Subcutaneous abdominal adipose tissue (tissue), 5 donors: Measurements from ENCODE around the gene GRAMD4.
A peak's percentile ranks its signal among the peaks of the same experiment; 100 is the strongest.
"Not testable (repeated sequence)": the region's sequence is repeated elsewhere in the genome, so short reads cannot be mapped to it uniquely, and the experiment has no call there.

Source experiments
- H3K27ac ChIP-seq: one replicate; pipeline ENCODE4 v1.7.0; 2013; ENCODE audit warnings: low read depth, mild to moderate bottlenecking, inconsistent platforms, low read length, moderate library complexity
- H3K27me3 ChIP-seq, 5 donors: one replicate each; pipeline ENCODE4 v1.7.0; 2013; ENCODE audit warnings: low read length in 5 of 5, inconsistent platforms in 1 of 5; ENCODE audit not compliant: control insufficient read depth in 5 of 5, insufficient read depth in 4 of 5
- H3K36me3 ChIP-seq, 5 donors: one replicate each; pipeline ENCODE4 v1.7.0; 2013; ENCODE audit warnings: low read length in 5 of 5; ENCODE audit not compliant: control insufficient read depth in 5 of 5, insufficient read depth in 5 of 5
- H3K4me1 ChIP-seq, 5 donors: one replicate each; pipeline ENCODE4 v1.7.0; 2013; ENCODE audit warnings: low read length in 5 of 5, mild to moderate bottlenecking in 3 of 5, moderate library complexity in 1 of 5; ENCODE audit not compliant: control insufficient read depth in 5 of 5, insufficient read depth in 5 of 5
- H3K4me3 ChIP-seq, 5 donors: one replicate each; pipeline ENCODE4 v1.7.0; 2013; ENCODE audit warnings: low read length in 5 of 5, low read depth in 1 of 5
- H3K9ac ChIP-seq, 5 donors: one replicate each; pipeline ENCODE4 v1.7.0; 2013; ENCODE audit warnings: low read length in 5 of 5, mild to moderate bottlenecking in 4 of 5, moderate library complexity in 3 of 5
- H3K9me3 ChIP-seq, 5 donors: one replicate each; pipeline ENCODE4 v1.7.0; 2013; ENCODE audit warnings: low read length in 5 of 5; ENCODE audit not compliant: control insufficient read depth in 5 of 5
- donor health status: healthy.
- donor health status: healthy.
- donor health status: healthy.
- donor health status: healthy.
- donor health status: healthy.

The GRAMD4 gene

DNA sequence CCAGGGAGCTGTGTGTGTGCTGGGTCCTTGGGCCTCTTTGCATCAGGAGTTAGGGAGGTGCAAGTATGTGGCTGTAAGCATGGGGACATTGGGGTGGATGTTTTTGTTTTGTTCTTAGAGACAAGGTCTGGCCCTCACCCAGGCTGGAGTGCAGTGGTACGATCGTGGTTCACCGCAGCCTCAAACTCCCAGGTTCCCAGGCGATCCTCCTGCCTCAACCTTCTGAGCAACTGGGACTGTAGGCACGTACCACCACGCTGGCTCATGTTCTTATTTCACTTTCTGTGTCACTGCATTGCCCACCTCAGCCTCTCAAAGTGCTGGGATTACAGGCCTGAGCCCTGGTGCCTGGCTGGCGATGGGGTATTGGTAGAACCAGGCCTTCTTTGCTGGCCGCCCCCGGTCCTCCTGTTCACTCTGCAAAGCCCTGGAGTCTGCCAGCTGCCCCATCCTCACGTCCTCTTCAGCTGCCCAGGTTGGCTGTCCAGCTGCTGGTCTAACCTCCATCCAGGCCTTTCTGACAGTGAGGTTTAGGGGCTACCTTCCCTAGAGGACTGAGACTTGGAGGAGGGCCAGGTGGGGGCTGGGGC lies 851 bp upstream of the GRAMD4 start:
- H3K9ac ChIP-seq = peak overlapping the region in 1 of 5 donors; percentile 48
- H3K27me3 ChIP-seq = no peaks in the 10 kb centered on the region
- no peak overlapping the region for H3K4me3 ChIP-seq
- H3K9me3 ChIP-seq = no peaks in the 10 kb centered on the region
- peaks cover 15 to 63% (median 58%) of the 10 kb centered on the region in 5 donors for H3K4me1 ChIP-seq
- no peaks in the 10 kb centered on the region for H3K36me3 ChIP-seq
- peak overlapping the region; percentile 76 for H3K27ac ChIP-seq

DNA sequence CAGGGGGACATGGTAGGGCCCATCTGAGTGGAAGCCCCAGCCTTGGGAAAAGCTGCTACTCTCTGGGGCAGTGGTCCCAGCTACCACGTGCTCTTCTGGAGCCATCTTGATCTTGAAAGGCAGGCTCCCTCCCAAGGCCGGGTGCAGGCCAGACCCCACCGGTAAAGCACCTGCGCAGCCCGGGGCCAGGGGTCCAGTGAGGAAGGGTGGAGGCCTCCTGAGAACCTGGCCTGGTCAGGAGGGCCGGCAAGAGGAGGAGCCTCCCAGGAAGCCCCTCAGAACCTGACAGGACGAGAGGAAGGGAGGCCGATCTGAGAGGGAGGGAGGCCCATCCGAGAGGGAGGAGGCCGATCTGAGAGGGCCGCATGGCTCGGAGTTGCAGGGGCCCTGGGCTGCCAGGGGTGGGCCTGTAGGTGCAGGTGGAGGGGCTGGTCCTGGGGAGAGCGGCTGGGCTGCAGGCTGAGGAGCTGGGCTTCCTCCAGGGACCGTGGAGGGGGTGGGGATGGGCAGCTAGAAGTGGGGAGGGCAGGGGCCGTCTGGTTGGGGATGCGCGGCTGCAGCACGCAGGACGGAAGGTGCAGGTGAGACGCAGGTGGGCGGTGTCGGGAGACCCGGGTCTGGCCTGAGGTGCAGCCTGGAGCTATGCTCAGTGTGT lies 529 bp downstream of the GRAMD4 start:
- Histone ChIP-seq H3K27me3 (no peaks in the 10 kb centered on the region), H3K9ac (no peak overlapping the region), H3K27ac (no peak overlapping the region), H3K4me3 (no peak overlapping the region), H3K4me1 (peaks cover 15 to 67% (median 54%) of the 10 kb centered on the region in 5 donors), H3K9me3 (no peaks in the 10 kb centered on the region), H3K36me3 (no peaks in the 10 kb centered on the region)

DNA sequence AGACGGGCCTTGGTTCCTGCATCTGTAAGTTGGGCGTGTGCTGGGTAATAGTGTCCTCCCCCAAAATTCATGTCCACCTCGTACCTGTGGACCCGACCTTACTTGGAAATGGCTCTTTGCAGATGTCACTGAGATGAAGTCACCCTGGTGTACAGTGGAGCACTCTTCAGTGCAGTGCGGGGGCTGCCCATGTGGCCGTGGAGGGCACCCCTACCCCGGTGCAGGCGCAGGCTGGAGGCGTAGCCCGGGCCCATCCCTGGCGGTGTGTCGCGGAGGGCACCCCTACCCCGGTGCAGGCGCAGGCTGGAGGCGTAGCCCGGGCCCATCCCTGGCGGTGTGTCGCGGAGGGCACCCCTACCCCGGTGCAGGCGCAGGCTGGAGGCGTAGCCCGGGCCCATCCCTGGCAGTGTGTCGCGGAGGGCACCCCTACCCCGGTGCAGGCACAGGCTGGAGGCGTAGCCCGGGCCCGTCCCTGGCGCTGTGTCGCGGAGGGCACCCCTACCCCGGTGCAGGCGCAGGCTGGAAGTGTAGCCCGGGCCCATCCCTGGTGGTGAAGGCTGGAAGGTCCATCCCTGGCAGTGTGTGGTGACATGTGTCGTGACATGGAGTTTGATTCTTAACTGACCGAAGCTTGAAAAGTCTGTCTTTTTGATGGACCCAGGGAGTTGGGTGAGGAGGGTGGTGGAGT lies 1.2 kb downstream of the GRAMD4 start:
- not testable (repeated sequence) for H3K27ac ChIP-seq, H3K27me3 ChIP-seq, H3K9me3 ChIP-seq, H3K36me3 ChIP-seq
- Histone ChIP-seq H3K4me1 (peaks cover 15 to 71% (median 54%) of the 10 kb centered on the region in 5 donors), H3K4me3 (peak overlapping the region in 1 of 5 donors; percentile 9), H3K9ac (peak overlapping the region in 1 of 5 donors; percentile 54)

DNA sequence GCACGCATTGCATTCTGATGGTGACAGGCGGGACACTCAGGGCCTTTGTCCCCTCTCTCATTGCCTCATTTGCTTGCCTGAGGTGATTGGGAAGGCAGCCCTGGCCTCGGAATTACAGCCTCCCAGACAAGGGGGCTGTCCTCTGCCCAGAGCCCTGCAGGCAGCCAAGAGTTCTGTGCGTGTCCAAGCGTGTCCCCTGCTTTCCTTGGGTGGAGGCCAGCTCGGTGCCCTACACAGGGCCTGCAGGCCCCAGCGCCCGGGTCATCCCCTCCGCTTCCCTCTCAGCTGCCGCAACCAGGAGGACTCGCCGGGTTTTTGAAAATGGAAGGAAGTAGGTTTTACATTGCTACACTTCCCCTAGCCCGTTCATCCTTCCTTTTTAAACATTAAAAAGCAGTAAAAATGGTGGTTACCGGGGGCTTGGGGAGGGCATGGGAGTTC lies 1.9 kb downstream of the GRAMD4 start:
- H3K4me1 ChIP-seq = peaks cover 15 to 75% (median 52%) of the 10 kb centered on the region in 5 donors
- no peak overlapping the region for H3K27ac ChIP-seq
- peaks cover 0 to 6% (median 4%) of the 10 kb centered on the region in 5 donors for H3K36me3 ChIP-seq
- no peaks in the 10 kb centered on the region for H3K9me3 ChIP-seq
- H3K27me3 ChIP-seq = no peaks in the 10 kb centered on the region
- peak overlapping the region in 1 of 5 donors; percentile 9 for H3K4me3 ChIP-seq
- H3K9ac ChIP-seq = peak overlapping the region in 1 of 5 donors; percentile 54

DNA sequence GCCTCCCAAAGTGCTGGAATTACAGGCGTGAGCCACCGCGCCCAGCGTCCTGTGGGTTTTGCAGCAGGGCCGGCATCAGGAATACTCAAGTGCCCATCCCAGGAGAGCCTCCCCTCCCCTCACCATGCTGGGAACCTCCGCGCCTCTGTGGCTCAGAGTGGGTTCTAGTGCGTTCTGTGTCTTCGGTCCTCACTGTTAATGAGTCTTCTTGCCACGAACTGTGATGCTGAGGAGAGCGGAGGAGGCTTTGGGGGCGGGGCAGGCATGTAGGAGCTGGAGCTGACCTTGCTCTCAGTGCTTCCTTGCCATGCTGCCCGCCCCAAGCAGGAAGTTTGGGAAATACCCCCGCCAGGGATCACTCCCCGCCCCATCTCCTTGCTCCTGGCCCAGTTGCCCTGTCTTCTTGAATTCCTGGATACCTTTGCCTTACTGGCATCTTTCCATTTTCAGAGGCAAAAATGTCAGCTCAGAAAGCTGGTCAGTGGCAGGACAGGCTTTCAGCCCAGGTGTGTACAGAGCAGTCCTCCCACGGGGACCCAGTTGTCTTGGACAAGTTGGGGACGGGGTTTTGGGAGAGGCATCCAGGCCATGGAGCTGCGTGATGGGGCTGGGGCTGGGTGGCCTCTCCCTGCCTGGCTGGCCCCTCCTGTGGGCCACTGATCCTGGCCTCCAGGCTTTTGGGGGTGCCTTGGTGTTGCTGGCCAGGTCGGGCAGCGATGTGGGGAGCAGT lies 5.1 kb downstream of the GRAMD4 start:
- no peak overlapping the region for H3K27ac ChIP-seq
- no peaks in the 10 kb centered on the region for H3K27me3 ChIP-seq
- peaks cover 0 to 24% (median 11%) of the 10 kb centered on the region in 5 donors for H3K36me3 ChIP-seq
- no peak overlapping the region for H3K4me3 ChIP-seq
- no peaks in the 10 kb centered on the region for H3K9me3 ChIP-seq
- H3K9ac ChIP-seq = no peak overlapping the region
- H3K4me1 ChIP-seq = peaks cover 0 to 43% (median 20%) of the 10 kb centered on the region in 5 donors

DNA sequence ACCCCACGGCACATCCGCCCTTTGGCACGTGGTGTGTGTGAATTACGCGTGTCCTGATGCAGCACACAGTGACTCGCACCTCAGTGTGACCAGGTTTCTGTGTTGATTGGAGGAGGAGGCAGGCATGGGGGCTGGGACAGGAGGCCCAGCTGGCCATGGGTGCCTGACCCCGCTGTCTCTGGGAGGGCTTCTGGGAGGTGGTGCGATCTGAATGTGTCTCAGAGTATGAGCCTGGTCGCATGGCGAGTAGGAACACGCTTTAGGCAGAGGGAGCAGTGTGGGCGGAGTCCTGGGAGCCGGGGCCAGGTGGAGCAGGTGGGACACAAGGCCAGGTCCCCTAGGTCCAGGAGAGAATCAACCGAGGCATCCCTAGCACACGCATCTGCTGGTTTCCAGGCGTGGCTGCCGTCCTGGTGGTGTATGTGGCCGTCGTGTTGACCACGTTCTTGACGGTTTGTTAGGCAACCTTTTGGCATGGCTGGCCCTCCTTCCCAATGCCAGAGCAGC lies 5.7 kb downstream of the GRAMD4 start:
- Histone ChIP-seq H3K9ac (no peak overlapping the region), H3K4me3 (no peak overlapping the region)

DNA sequence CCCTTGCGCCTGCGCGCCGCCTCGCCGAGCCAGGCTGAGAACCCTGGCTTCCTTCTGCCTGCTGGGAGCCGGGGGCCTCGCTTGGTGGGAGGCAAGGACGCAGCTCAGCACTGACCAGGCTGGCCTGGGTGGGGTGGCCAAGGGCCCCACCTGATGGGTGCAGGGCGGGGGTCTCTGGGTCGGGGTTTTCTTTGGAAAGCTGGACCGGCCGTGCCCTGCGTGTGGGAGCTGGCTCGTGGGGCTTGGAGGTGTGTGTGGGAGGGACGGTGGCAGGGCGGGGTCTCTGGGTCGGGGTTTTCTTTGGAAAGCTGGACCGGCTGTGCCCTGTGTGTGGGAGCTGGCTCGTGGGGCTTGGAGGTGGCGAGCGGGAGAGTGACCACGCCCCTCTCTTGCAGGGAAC lies 6.2 kb downstream of the GRAMD4 start:
- no peak overlapping the region for H3K27ac ChIP-seq
- H3K4me1 ChIP-seq = peaks cover 0 to 33% (median 11%) of the 10 kb centered on the region in 5 donors
- H3K36me3 ChIP-seq = peaks cover 0 to 30% (median 16%) of the 10 kb centered on the region in 5 donors
- H3K9ac ChIP-seq = no peak overlapping the region
- no peak overlapping the region for H3K4me3 ChIP-seq
- H3K9me3 ChIP-seq = no peaks in the 10 kb centered on the region
- H3K27me3 ChIP-seq = no peaks in the 10 kb centered on the region

More for the DNA sequence above, 5.7 kb downstream of the GRAMD4 start:
- Histone ChIP-seq H3K36me3 (peaks cover 0 to 30% (median 14%) of the 10 kb centered on the region in 5 donors), H3K9me3 (no peaks in the 10 kb centered on the region), H3K27me3 (no peaks in the 10 kb centered on the region), H3K27ac (no peak overlapping the region), H3K4me1 (peaks cover 0 to 37% (median 15%) of the 10 kb centered on the region in 5 donors)

DNA sequence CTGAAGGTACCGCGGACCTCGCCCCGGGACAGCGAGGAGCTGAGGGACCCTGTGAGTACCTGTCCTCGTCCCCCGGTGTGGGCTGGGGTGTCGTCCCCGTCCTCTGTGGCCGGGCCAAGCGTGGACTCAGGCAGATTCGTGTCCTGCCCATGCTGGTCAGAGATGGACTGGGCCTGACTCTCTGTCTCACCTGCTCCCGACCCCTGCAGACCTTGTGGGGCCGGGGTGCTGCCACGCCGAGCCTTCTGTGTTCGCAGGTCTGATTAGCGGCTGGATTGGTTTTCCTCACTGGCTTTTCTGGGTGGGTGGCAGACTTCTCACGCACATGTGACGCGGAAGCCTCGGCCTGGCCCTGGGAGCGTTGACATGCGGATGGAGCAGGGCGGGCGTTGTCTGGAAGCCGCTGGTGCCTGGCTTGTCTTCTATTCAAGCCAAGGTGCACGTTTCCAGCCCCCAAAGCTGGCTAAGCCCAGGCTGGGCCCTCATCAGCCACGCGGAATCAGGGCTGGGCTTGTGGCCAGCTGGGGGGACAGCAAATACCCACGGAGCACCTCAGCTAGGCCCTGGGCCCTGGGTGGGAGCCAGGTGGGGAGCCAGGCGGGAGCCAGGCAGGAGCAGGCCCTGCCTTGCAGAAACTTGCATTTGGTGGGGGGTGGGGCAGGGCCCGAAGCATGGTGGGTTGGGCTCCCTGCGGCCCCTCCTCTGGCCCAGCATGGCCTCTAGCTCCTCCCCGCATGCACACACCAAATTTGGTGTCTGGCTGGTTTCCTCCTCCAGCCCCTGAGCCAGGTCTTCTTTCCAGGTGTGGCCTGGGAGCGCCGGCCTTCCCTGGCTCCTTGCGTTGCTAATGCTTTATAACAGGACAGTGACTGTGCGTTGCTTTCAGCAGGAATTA lies 7.0 kb downstream of the GRAMD4 start:
- Histone ChIP-seq H3K9ac (no peak overlapping the region), H3K9me3 (no peaks in the 10 kb centered on the region), H3K4me3 (no peak overlapping the region), H3K4me1 (peaks cover 0 to 25% (median 4%) of the 10 kb centered on the region in 5 donors), H3K27me3 (no peaks in the 10 kb centered on the region), H3K27ac (no peak overlapping the region), H3K36me3 (peaks cover 0 to 30% (median 16%) of the 10 kb centered on the region in 5 donors)
